Measurements from ENCODE around the gene HECTD4. TPM values are rescaled to one million over a fixed set of nuclear protein-coding genes. Genes with fewer than 3 reads are reported as not detected.

The HECTD4 gene
- total and polyA plus RNA-seq, 2 experiments from 2014 or later: 25.7 to 36.9 TPM

- H3F3A ChIP-seq (replicated peaks; ENCODE audit: low read depth): no peaks in the 10 kb centered on the region
- ATAC-seq (no peak), DNase-seq (ENCODE audit: low spot score) (no peak)
- no peak overlapping the region for H3K4me2 ChIP-seq
- TF ChIP-seq ZNF331 (CRISPR knock-in tag; IDR thresholded peaks at IDR 0.05; ENCODE audit: low read depth): no peak
- no peak for TF ChIP-seq EZH2 (IDR thresholded peaks at IDR 0.05; ENCODE audit: low read depth, unreplicated experiment)
- no peak for TF ChIP-seq EZH2phosphoT487 (IDR thresholded peaks at IDR 0.05; ENCODE audit: unreplicated experiment)
- TF ChIP-seq NANOG (IDR thresholded peaks at IDR 0.05; ENCODE audit: borderline replicate concordance): no peak
- TF ChIP-seq REST (IDR thresholded peaks at IDR 0.05; ENCODE audit: unreplicated experiment): no peak
- no peak for TF ChIP-seq ETS1 (IDR thresholded peaks at IDR 0.05)
- no peak for TF ChIP-seq ZNF462 (CRISPR knock-in tag; IDR thresholded peaks at IDR 0.05)
- TF ChIP-seq CTCF (conservative IDR thresholded peaks at IDR 0.05; ENCODE audit: low read depth in 2 of 2): no peak
- no peaks in the 10 kb centered on the region for H3K9me2 ChIP-seq (ENCODE audit: insufficient read depth)
- Mint-ChIP-seq H3K4me3 (no peak overlapping the region), H3K27ac (no peak overlapping the region), H3K9me3 (peaks cover 26% of the 10 kb centered on the region), H3K36me3 (ENCODE audit: low read depth) (peaks cover 54% of the 10 kb centered on the region), H3K4me1 (no peaks in the 10 kb centered on the region), H3K27me3 (ENCODE audit: insufficient read depth, low read depth, poor library complexity) (peaks cover 10% of the 10 kb centered on the region)
- H3K79me2 ChIP-seq (replicated peaks; ENCODE audit: insufficient read depth): no peaks in the 10 kb centered on the region
- no peak overlapping the region for H3K27ac ChIP-seq (ENCODE audit: low read depth)
- H3K36me3 ChIP-seq (ENCODE audit: insufficient read depth): peaks cover 4% of the 10 kb centered on the region; the same call in 1 of the 2 replicates
- H3K27me3 ChIP-seq (ENCODE audit: insufficient read depth): no peaks in the 10 kb centered on the region
- H2AFZ ChIP-seq: no peak overlapping the region
- no peaks in the 10 kb centered on the region for H4K20me1 ChIP-seq (replicated peaks; ENCODE audit: insufficient read depth)
- no peaks in the 10 kb centered on the region for H3K4me1 ChIP-seq (ENCODE audit: insufficient read depth)
- no peak overlapping the region for H3K4me3 ChIP-seq
Measured at GRCh38 chr12:112162241-112162790, 219.9 kb downstream of the HECTD4 start.

Data from GM23338 (cell line).